ENCODE data around the gene RRM2.

Gene RRM2

DNA sequence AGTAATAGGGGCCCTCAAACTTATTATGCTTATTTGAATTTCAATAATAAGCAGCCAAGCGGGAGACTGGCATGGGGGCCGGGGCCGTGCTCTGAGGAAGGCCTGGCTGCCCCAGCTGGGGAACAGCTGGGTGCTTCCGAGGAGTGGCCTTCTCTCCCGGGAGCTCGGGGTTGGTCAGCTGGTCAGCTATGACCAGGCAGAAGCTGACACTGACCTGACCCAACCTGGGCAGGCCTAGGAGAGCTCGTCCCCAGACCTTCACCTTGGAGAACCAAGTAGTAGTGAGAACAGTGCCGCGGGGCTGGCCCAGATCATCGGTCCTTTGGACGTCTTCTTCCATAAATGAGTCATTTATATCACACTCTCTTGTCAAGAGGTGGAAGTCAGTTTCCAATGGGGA is 36.1 kb downstream of the RRM2 start:
- no peak for DNase-seq (ENCODE audit: low spot score)

DNA sequence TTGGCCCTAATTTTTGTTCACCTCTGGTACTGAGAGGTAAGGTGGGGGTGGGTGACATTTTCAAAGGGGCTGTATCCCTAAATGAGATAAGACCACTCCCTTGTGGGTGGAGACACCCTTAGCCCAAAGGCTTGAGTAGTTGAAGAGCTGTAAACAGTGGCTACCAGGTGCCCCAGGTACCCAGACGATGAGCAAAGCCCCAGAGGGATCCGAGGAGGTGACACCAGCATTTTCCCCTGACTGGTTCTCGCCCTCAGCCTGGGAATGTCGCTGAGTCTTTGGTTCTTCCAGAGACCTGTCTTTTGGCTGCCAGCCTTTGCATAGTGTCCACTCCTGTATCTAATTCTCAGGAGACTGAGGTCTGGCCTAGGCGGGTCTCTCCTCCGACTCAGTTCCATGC is 36.5 kb downstream of the RRM2 start:
- DNase-seq (ENCODE audit: low spot score), result no peak

DNA sequence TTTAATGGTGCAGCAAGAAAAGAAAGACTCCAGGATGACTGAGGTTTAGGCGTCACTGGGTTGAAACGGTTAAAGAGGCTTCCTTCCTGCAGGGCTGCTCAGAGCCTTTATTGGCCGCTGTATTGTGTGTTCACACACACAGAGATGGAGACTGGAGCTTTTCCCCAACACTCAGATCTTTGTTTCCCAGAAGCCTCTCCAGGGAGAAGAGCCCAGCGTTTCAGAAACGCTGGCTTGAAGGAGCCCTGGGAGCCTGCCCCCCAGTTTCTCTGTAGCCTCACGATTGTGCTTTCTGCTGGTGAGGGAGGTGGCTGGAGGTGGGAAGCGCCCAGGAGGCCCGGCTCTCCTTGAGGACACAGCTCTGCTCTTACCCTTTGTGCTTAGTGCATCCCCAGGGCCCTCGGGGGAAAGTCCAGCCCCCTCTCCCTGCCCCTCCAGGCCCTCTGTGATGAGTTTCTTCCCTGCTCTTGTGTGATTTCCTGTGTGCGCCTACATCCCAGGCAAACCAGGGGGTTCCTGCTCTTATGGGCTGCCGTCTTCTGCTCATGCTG is 37.1 kb downstream of the RRM2 start:
- DNase-seq (ENCODE audit: low spot score), result no peak

DNA sequence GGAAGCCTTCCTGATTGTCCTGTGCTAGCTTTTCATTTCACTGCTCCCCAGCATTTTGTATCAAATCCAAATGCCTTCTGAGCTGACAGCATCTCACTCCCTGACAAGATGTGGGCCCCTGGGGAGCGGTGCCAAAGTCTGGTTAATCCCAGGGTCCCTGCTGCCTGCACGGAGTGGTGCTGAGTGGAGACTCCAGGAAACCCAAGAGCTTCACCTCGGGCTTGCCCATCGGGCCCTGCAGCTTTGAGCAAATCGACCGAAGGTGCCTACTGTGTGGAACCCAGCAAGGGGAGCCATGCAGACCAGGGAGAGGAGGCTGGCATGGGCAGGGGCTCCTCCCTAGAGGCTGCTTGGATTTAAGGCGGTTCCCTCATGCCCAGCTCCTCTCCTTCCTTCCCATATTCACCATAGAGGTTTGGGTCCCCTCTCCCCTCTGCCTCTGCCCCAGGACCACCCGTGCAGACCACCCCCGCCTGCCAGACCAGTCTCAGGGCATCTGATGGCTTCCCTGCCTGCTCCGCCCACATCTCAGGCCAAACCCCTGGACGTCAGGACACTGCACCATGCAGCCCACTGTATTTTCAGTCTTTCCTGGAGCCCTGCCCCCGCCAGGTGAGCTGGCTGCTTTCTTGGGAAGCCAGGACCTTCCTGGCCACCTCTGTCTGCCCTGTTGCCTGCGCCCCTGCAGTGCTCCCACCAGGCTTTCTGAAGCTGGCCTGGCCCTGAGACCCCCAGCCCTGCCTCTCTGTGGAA is 37.8 kb downstream of the RRM2 start:
- DNase-seq (ENCODE audit: low spot score), result no peak

DNA sequence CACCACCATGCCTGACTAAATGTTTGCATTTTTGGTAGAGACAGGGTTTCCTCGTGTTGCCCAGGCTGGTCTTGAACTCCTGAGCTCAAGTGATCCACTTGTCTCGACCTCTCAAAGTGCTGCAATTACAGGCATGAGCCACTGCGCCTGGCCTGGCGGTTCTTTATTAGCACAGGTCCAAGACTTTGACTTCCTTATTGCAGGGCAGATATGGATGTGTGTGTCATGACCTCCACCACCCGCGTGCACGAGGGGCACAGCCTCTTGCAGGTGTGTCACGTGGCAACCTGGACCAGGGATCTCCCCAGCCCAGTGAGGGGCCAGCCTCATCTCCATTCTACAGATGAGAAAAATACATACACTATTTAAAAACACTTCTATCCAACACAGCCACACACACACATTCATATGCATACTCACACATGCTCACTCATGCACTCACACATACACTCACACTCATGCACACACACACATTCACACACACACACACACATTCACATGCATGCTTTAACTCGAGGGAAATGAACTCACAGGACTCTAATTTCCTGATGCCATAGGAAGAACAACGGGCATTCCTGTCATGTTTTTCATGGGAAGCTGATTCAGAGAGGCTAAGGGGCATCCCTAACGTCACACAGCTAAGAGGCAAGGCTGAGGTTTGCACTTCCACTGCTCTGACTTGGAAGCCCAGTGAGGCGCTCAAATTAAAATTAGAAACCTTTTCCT is 38.8 kb downstream of the RRM2 start:
- DNase-seq (ENCODE audit: low spot score), result no peak

DNA sequence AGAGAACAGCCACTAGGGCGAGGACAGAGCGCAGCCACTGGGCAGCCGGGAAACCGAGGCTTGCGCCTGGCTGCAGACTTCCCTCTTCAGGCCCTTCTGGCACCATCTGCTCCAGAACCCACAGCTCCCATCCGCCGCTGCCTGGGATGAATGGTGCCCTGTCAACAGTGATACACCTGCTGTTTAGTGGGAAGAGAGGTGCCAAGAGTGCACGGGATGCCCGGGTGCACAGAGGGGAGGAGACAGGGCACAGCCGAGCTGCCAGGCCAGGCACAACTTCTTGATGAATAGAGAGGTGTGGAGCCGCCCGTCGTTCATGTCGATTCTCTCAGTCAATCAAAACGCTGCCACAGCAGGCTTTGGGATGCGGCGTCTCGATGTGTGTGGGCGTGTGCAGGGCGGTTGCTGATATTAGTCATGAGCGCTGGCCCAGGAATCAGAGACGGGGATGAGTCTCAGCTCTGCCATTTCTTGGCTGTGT is 39.5 kb downstream of the RRM2 start:
- DNase-seq (ENCODE audit: low spot score), result no peak

DNA sequence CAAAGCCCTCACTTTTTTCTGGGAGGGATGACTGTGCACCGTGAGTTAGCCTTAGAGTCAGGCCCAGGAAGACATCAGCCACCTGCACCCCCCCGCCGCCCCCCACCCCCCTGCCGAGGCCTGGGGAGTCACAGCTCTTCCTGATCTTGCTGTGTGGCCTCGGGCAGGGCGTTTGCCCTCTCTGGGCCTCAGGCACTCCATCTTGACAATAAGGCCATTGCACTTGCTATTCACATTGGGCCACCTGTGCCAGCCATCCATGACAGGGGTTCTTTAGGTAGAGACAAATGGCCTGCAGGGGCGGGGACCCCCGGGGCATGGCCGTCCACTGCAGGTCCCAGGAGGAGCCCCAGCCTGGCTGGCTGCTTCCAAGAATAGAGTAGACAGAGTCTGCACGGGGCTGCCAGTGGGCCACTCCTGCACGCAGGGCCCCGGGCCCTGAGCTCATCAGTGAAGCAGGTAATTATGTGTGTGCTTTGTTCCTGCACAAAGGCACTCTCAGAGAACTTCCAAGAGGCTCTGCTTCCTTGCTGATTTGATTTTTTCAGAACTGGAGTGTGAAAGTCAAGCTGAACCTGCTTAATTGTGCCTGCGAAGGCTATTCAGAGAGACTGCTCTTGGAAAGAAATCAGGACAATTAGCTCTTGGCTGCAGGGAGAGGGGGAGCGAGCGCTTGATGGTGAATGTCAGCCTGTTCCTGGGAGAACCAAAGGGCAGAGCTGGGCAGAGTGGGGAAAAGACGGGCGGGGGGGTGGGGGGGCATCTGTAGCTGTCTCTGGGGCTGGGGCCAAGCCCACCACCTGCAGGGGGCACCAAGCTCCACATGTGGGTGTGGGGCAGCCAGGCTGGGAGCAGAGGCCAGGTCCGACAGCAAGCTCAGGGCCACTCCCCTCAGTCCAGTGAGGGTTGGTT is 40.3 kb downstream of the RRM2 start:
- no peak for DNase-seq (ENCODE audit: low spot score)

DNA sequence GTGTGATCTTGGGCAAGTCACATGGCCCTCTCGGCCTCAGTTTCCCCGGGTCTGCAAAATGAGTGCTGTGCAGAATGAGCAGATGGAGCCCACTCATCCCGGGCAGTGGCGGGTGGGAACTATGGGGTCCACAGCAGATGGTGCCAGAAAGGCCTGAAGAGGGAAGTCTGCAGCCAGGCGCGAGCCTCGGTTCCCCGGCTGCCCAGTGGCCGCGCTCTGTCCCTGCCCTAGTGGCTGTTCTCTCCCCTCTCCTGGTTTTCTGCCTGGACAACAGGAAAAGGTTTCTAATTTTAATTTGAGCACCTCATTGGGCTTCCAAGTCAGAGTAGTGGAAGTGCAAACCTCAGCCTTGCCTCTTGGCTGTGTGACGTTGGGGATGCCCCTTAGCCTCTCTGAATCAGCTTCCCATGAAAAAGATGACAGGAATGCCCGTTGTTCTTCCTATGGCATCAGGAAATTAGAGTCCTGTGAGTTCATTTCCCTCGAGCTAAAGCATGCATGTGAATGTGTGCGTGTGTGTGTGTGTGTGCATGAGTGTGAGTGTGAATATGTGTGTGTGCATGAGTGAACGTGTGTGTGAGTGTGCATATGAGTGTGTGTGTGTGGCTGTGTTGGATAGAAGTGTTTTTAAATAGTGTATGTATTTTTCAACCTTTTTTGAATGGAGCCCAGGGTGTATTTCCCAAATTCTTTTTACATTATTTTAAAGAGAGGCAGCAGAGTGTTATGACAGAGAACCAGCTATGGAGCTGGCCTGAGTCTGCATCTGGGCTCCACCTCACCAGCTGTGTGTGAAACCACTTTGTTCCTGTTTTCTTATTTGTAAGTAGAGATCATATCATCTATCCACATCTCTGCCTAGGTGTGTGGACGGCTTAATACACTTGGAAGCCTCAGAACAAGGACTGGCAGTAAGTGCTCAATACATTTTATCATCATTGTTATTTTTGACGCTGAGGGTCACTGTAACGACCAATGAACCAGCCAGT is 41.3 kb downstream of the RRM2 start:
- DNase-seq (ENCODE audit: low spot score), result no peak

DNA sequence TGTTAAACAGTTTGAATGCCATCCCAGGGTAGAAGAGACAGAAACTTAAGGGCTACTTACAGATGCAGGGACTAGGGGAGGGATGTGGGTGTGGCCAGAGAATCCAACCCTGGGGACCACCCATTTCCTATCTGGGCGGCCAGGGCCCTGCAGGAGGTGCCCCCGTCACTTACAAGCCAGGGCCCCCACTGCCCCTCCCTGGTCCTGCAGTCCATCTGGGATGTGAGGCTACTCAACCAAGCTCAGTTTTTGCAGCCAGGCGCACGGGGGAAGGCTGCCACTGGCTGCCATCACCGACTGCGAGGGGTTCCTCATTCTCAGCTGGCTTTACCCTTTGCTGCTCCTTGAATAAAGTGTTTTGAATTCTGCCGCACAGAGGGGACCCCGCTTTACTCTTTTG is 42.1 kb downstream of the RRM2 start:
- DNase-seq (ENCODE audit: low spot score), result no peak

DNA sequence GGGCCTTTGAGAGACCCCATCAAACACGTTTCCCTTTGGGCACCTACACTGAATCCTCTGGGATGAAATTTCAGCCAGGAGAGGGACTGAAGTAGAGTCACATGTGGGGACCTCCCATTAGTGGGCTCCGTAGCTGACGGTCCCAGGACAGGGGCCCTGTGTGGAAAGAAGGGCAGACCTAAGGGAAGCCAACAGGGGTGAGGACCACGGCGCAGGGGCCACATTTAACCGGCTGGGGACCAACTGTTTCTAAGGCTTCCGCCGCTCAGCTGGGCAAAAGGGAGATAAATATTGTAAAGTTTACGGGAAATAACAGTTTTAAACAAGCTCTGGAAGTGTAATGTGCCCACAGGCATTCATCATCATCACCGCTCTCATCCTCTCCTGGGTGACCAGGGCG is 42.7 kb downstream of the RRM2 start:
- no peak for DNase-seq (ENCODE audit: low spot score)

DNA sequence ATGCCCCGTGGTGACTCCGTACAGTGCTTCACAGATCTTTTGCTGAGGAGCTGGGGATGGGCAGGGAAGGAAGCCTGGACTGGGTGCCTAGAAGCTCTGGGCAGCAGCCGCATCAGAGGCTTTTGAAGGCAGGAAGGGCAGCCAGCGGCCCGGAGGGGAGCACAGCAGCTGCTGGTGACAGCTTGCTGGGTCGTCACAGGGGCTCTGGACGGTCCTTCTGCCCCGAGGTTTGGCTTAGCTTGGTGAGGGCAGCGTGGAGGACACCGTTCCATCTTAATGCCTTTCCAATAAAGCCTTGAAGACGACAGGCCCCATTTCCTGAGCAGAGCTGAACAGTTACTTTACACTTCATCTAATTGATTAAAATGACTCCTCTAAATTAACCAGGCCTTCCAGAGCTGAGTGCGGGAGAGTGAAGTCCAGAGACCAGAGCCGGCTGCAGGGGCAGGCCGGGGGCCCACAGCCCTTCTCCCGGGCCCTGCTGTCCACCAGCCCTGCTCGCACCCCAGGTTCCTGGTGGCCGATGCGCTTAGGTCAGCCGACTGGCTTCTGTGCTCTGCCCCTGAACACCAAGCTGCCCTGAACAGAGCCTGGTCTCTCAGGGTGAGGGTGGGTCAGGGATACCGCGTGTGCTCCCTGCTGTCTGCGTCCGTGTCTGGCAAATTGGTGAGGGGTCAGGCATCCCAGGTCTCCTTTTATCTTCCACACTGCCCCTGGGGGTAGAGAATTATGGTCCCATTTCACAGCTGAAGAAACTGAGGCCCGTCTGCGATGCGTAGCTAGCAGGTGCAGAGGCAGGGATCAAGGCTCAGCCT is 43.5 kb downstream of the RRM2 start:
- no peak for DNase-seq (ENCODE audit: low spot score)

DNA sequence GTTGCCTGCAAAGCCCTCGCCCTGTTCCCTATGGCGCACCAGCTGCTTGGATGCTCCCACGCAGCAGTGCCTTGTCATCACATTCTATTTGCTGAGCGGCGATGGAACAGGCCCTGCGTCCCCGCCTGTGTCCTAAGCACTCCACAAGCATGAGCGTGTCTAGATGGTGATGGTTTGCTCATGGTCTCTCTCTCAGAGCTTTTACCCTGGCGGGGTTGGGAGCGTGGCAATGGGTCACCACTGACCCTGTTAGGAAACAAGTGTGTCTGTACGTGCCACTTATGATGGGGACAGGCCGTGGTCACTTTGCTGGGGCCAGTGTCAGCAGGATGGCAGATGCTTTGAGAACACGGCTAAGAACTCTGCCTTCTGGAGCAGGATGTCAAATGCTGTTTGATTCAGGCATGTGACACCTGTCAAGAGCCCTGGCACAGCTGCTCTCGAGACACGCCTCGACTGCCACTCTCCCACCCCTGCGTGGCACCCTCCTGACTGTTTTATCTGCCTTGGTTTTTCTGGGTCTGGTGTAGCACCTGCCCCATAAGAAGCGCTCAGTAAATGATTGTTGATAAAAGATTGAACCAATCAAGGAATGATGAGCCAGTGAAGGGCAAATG is 44.2 kb downstream of the RRM2 start:
- DNase-seq (ENCODE audit: low spot score), result no peak

DNA sequence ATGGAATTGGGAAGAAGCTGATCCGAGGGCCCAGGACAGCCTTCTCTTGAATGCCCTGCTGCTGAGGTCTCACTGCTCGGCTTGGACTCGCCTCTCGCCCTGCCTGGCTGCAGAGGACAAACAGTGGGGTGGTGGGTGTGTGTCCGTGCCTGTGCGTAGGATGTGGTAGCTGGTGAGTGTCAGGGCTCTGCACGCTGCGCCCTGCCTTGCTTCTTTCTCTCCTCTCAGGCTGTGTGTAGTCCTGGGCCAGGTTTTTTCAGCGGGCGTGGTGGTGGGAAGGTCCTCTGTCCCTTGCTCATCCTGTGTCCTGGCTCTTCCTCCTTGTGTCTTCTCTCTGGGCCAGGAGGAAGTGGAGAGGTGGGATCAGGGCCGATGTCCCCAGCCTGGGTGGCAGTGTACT is 44.8 kb downstream of the RRM2 start:
- DNase-seq (ENCODE audit: low spot score), result no peak

DNA sequence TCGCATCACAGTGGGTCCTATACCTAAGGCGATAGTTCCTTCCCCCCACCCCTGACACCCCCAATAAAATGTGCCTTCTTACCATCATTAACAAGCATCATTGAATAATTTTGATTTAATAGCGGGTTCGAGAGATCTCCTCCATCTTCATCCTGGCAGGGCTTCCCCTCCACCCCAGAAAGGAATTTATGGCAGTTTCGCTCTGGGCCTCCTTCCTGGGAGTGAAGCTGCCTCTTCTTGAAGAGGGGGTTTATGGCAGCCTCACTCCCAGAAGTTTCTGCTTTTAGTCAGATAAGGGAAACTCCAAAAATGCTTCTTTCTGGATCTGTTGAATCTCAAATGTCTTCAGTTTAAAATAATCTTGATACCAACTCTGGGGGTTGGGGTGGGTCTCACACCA is 45.7 kb downstream of the RRM2 start:
- no peak for DNase-seq (ENCODE audit: low spot score)

DNA sequence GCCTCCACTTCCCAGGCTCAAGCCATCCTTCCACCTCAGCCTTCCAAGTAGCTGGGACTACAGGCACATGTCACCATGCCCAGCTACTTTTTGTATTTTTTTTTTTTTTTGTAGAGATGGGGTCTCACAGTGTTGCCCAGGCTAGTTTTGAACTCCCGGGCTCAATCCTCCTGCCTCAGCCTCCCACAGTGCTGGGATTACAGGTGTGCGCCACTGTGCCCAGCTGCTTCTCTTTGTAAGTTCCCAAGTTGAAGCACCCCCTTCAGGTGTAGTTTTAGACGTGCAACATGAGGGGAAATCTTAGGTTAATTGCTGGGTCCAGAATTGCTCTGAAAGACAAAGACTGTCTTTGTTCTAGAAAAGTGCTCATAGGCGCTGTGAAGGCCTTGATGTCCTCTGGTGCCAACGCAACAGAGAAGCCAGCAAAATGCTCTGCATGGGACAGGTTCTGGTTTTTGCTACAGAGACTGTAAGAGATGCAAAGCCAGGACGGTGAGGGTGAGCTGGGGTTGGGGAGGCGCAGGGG is 46.6 kb downstream of the RRM2 start:
- DNase-seq (ENCODE audit: low spot score), result no peak

DNA sequence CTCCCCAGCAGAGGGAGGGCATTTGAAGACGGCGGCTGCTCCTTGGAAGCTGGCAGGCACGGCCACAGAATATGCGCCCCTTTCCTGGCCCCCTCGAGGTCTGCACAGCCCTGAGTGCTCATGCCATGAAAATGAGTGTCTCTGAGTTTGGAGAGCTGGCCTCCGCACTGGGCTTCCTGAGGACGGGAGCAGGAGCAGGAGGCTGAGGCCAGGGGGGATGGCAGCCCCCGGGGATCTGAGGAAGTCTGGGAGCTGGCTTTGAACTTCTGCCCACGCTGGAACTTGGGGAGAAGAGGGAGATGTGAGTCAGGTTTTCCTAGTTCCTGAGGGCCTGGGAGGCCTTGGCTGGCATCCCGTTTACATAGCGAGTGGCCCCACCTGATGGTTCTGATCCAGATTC is 47.0 kb downstream of the RRM2 start:
- no peak for DNase-seq (ENCODE audit: low spot score)

DNA sequence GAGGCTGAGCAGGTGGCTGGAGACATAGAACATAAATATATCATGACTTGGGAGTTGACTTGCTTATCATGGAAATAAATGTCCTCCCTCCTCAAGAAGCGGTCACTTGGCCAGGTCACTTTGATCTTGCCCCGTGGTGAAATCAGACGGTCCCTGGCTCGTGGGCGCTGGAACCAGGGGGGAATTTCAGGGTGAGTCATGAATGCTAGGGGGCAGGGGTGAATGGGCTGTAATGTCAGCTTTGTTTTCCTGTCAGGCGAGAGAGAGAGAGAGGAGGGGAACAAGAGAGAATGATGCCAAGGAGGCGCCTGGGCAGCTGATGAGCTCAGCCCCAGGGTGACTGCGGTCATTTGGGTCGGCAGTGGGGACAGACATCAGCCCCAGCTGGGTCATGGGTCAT is 47.7 kb downstream of the RRM2 start:
- no peak for DNase-seq (ENCODE audit: low spot score)

DNA sequence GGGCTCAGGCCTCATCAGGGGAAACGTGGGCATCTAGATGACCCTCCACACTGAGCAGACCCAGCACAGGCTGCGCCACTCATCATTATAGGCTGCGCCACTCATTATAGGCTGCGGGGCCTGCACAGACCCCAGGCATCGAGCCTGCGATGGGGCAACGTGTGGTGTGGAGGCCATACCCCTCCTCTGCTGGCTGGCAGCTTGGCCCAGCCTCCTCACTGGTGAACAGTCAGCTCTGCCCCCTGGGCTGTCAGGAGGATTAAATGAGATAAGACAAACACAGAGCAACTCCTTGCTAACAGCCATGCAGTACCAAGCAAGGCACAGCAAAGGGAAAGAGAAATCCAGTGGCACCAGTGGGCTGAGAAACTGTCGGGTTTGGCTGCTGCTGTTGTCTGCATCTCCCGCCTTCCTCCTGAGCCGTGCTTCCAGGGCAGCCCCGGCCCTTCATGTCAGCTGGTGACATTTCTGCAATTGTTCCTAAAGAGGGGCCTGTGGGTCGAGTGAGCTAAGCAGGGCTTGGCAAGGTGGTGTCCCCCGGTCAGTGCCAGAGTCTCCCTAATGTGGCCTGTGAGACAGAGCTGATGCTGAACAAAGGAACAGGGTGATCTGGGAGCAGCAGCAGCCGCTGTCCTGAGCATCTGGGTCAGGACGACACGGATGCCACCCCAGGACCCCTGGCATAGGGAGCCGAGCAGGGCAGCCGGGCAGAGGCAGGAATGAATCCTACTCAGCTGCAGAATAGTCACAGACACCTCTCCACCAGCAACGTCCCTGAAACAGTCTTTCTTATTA is 48.7 kb downstream of the RRM2 start:
- DNase-seq (ENCODE audit: low spot score), result no peak

All from CD4-positive, alpha-beta T cell treated with Interleukin-15 for 4 hours (primary cell).